Keratinocyte (primary cell): ENCODE results near the gene TFPI. TPM values are rescaled to one million over a fixed set of nuclear protein-coding genes. Genes with fewer than 3 reads are reported as not detected.

Source experiments
- DNase-seq: peaks from one replicate; pipeline ENCODE4 v3.0.0-alpha.2; 2011; ENCODE audit warnings: low read depth, missing footprints, low spot score
- FAIRE-seq: peaks from 2 replicates; lab custom pipeline; 2011; peaks lifted over from hg19 to GRCh38; lab: Jason Lieb, UNC
- H2AFZ ChIP-seq: 2 replicates; pipeline ENCODE4 v1.6.0; 2012; ENCODE audit warnings: low read length, control low read depth, inconsistent platforms; ENCODE audit not compliant: control insufficient read depth
- H3K27ac ChIP-seq: 2 replicates; pipeline ENCODE4 v1.5.1; 2011; ENCODE audit warnings: low read length; ENCODE audit not compliant: control insufficient read depth, insufficient read depth
- H3K27me3 ChIP-seq: 3 replicates; pipeline ENCODE4 v1.6.0; 2011; ENCODE audit warnings: low read length; ENCODE audit not compliant: control insufficient read depth, insufficient read depth; ENCODE audit errors: extremely low read depth
- H3K36me3 ChIP-seq, 2 experiments: 2 replicates in 1 of 2; 3 replicates in 1 of 2; pipeline ENCODE4 v1.5.1; 2011; ENCODE audit warnings: low read length in 2 of 2, mild to moderate bottlenecking in 1 of 2; ENCODE audit not compliant: control insufficient read depth in 2 of 2, insufficient read depth in 2 of 2; ENCODE audit errors: extremely low read depth in 1 of 2
- H3K4me1 ChIP-seq: 3 replicates; pipeline ENCODE4 v1.5.1; 2011; ENCODE audit warnings: low read length; ENCODE audit not compliant: control insufficient read depth, insufficient read depth; ENCODE audit errors: extremely low read depth
- H3K4me2 ChIP-seq: 3 replicates; pipeline ENCODE4 v1.6.0; 2011; ENCODE audit warnings: low read depth, low read length; ENCODE audit not compliant: control insufficient read depth, insufficient read depth; ENCODE audit errors: extremely low read depth
- H3K4me3 ChIP-seq, 3 experiments: fragments of 200-600 bp in 1 of 3; sonication (generic) in 1 of 3; 2 replicates in 2 of 3; 3 replicates in 1 of 3; pipeline ENCODE4 v1.5.1; 2011 to 2016; ENCODE audit warnings: low read length in 3 of 3, mild to moderate bottlenecking in 3 of 3, control low read depth in 2 of 3, inconsistent platforms in 1 of 3, low read depth in 1 of 3, mixed read lengths in 1 of 3, mixed run types in 1 of 3, moderate library complexity in 1 of 3; ENCODE audit not compliant: control insufficient read depth in 2 of 3, insufficient read depth in 2 of 3; ENCODE audit errors: extremely low read depth in 1 of 3
- H3K79me2 ChIP-seq: 2 replicates; pipeline ENCODE4 v1.6.0; 2012; ENCODE audit warnings: low read length; ENCODE audit not compliant: control insufficient read depth, insufficient read depth
- H3K9ac ChIP-seq: 3 replicates; pipeline ENCODE4 v1.6.0; 2011; ENCODE audit warnings: low read length; ENCODE audit not compliant: control insufficient read depth, insufficient read depth; ENCODE audit errors: extremely low read depth
- H3K9me1 ChIP-seq: 3 replicates; pipeline ENCODE4 v1.6.0; 2011; ENCODE audit warnings: low read length; ENCODE audit not compliant: control insufficient read depth, insufficient read depth; ENCODE audit errors: extremely low read depth
- H3K9me3 ChIP-seq: 2 replicates; pipeline ENCODE4 v1.5.1; 2012; ENCODE audit warnings: low read depth, low read length; ENCODE audit not compliant: control insufficient read depth
- H4K20me1 ChIP-seq: 3 replicates; pipeline ENCODE4 v1.6.0; 2011; ENCODE audit warnings: low read length; ENCODE audit not compliant: control insufficient read depth, insufficient read depth; ENCODE audit errors: extremely low read depth
- EZH2 ChIP-seq: IDR thresholded peaks from one replicate; pipeline ENCODE4 v1.6.1; 2012; ENCODE audit warnings: inconsistent platforms, mild to moderate bottlenecking, low read length, moderate library complexity
- dilution Hi-C: fragments of 300-500 bp; cut with MboI; formaldehyde crosslinking; loops from one replicate; pipeline ENCODE4 v1.7.0; 2020; ENCODE audit warnings: low sequenced_read_pairs; ENCODE audit not compliant: extremely low pct_ligation_motif_present
- polyA plus RNA-seq, 5 experiments: library from polyadenylated mRNA; depleted of rRNA in 3 of 5; stranded (reverse) in 3 of 5; stranded (forward) in 1 of 5; unstranded in 1 of 5; fragments of >200 nt; gene quantifications; 1 replicate in 1 of 5; 2 replicates in 3 of 5; 3 replicates in 1 of 5; pipeline versions ENCODE4 v1.2.1 to v1.2.3, GENCODE V29; 2011 to 2012; ENCODE audit warnings: missing spikeins in 2 of 5, low read depth in 1 of 5, low replicate concordance in 1 of 5
- TF ChIP-seq, protein P1 (sequence below), 3 experiments: IDR thresholded peaks in 1 of 3; conservative IDR thresholded peaks in 1 of 3; optimal IDR thresholded peaks in 1 of 3; 2 replicates in 2 of 3; 3 replicates in 1 of 3; pipeline versions ENCODE3 to v1.5.1; 2011; ENCODE audit warnings: low read length in 3 of 3, mild to moderate bottlenecking in 3 of 3, moderate library complexity in 2 of 3, control low read depth in 1 of 3, inconsistent platforms in 1 of 3; ENCODE audit not compliant: insufficient read depth in 2 of 3; ENCODE audit errors: extremely low read depth in 1 of 3

The TFPI gene
- polyA plus RNA-seq, 1 donor (not counting 4 experiments of a cell fraction or from before 2014, with no cell fraction given): 1.1 TPM

DNA sequence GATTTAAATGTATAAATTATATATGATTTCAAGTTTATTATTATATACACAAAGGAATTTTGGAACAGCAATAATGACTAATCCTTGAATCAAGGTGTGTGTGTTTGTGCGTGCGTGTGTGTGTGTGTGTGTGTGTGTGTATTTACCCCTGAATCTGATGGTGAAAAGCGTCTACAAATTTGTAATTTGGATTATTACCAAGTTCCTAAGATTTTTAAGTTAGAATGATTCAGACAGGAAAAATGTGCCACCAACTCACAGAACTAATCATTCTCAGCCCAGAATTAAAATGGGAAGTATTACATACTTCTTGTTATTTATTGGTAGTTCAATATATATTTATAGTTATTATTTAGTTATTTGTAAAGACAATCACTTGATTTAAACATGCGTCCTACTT lies 118.5 kb downstream of the TFPI start:
- Histone ChIP-seq H3K9me1 (no peaks in the 10 kb centered on the region), H3K4me3 (no peak overlapping the region), H4K20me1 (no peaks in the 10 kb centered on the region), H3K4me1 (peaks cover 6% of the 10 kb centered on the region), H2AFZ (no peak overlapping the region), H3K9ac (no peak overlapping the region), H3K27ac (no peak overlapping the region), H3K4me2 (no peak overlapping the region), H3K27me3 (no peaks in the 10 kb centered on the region), H3K9me3 (no peaks in the 10 kb centered on the region), H3K36me3 (no peaks in the 10 kb centered on the region), H3K79me2 (no peaks in the 10 kb centered on the region)
- dilution Hi-C loops: no loop called here
- no peak for TF ChIP-seq EZH2
- TF ChIP-seq, protein P1, sequence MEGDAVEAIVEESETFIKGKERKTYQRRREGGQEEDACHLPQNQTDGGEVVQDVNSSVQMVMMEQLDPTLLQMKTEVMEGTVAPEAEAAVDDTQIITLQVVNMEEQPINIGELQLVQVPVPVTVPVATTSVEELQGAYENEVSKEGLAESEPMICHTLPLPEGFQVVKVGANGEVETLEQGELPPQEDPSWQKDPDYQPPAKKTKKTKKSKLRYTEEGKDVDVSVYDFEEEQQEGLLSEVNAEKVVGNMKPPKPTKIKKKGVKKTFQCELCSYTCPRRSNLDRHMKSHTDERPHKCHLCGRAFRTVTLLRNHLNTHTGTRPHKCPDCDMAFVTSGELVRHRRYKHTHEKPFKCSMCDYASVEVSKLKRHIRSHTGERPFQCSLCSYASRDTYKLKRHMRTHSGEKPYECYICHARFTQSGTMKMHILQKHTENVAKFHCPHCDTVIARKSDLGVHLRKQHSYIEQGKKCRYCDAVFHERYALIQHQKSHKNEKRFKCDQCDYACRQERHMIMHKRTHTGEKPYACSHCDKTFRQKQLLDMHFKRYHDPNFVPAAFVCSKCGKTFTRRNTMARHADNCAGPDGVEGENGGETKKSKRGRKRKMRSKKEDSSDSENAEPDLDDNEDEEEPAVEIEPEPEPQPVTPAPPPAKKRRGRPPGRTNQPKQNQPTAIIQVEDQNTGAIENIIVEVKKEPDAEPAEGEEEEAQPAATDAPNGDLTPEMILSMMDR (optimal IDR thresholded peaks at IDR 0.05 in 1 of 3, IDR thresholded peaks at IDR 0.05 in 1 of 3, conservative IDR thresholded peaks at IDR 0.05 in 1 of 3; ENCODE audit: extremely low read depth in 1 of 3, insufficient read depth in 2 of 3, low read length in 3 of 3): no peak
- DNase-seq: no peak
- FAIRE-seq: no peak

DNA sequence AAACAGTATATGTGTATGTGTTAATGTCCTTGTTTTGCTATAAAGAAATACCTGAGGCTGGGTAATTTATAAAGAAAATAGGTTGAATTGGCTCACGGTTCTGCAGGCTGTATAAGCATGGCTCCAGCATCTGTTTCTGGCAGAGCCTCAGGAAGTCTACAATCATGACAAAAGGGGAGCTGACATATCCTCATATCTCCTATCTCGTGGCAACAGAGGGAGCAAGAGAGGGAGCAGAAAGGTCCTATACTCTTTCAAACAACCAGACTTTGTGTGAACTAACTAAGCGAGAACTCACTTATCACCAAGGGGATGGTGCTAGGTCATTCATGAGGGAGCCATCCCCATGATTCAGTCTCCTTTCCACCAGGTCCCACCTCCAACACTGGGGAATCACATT lies 119.2 kb downstream of the TFPI start:
- H3K9ac ChIP-seq: no peak overlapping the region
- H3K4me1 ChIP-seq: peaks cover 10% of the 10 kb centered on the region
- H3K9me1 ChIP-seq: no peaks in the 10 kb centered on the region
- H3K27ac ChIP-seq: no peak overlapping the region
- no peaks in the 10 kb centered on the region for H3K27me3 ChIP-seq
- no peaks in the 10 kb centered on the region for H4K20me1 ChIP-seq
- no peaks in the 10 kb centered on the region for H3K36me3 ChIP-seq
- no peak overlapping the region for H2AFZ ChIP-seq
- no peaks in the 10 kb centered on the region for H3K9me3 ChIP-seq
- no peak for DNase-seq
- no peak overlapping the region for H3K4me3 ChIP-seq
- FAIRE-seq: no peak
- dilution Hi-C loops: no loop called here
- H3K4me2 ChIP-seq: no peak overlapping the region
- no peaks in the 10 kb centered on the region for H3K79me2 ChIP-seq
- TF ChIP-seq EZH2: no peak
- TF ChIP-seq, protein P1 (optimal IDR thresholded peaks at IDR 0.05 in 1 of 3, IDR thresholded peaks at IDR 0.05 in 1 of 3, conservative IDR thresholded peaks at IDR 0.05 in 1 of 3; ENCODE audit: extremely low read depth in 1 of 3, insufficient read depth in 2 of 3, low read length in 3 of 3): no peak
